GM12878 (cell line): ENCODE measurements around the gene LYSMD1. TPM values are rescaled to one million over a fixed set of nuclear protein-coding genes. Genes with fewer than 3 reads are reported as not detected.

ENCODE experiments used
- ATF7 ChIP-seq: fragments of 450-650 bp; IDR thresholded peaks from 2 replicates; pipeline ENCODE4 v1.6.1; 2016; ENCODE audit warnings: low read depth, mild to moderate bottlenecking
- BRCA1 ChIP-seq: IDR thresholded peaks from 2 replicates; pipeline ENCODE4 v1.6.1; 2011; ENCODE audit warnings: low read depth, low read length, improper control_type of control experiment
- CBFB ChIP-seq: IDR thresholded peaks from 2 replicates; pipeline ENCODE4 v1.6.1; 2016; ENCODE audit warnings: antibody characterized with exemption, low read depth
- CHD2 ChIP-seq: IDR thresholded peaks from 2 replicates; pipeline ENCODE4 v1.6.1; 2011; ENCODE audit warnings: low read depth, low read length, improper control_type of control experiment, borderline replicate concordance
- EZH2 ChIP-seq: IDR thresholded peaks from 2 replicates; pipeline ENCODE4 v1.6.1; 2012; ENCODE audit warnings: low read depth, mild to moderate bottlenecking, control low read depth, inconsistent platforms, low read length, borderline replicate concordance; ENCODE audit not compliant: control insufficient read depth
- FOS ChIP-seq: IDR thresholded peaks from 3 replicates; pipeline ENCODE4 v1.6.1; 2011; ENCODE audit warnings: borderline replicate concordance; ENCODE audit not compliant: insufficient read length; ENCODE audit errors: extremely low read depth
- IKZF2 ChIP-seq, 2 experiments: fragments of 450-650 bp; IDR thresholded peaks; 2 replicates each; pipeline ENCODE4 v1.6.1; 2017; ENCODE audit warnings: mild to moderate bottlenecking in 2 of 2, moderate library complexity in 2 of 2
- MXI1 ChIP-seq: fragments of 150-350 bp; IDR thresholded peaks from 2 replicates; pipeline ENCODE4 v1.6.1; 2011; ENCODE audit warnings: low read depth, mild to moderate bottlenecking, inconsistent platforms, low read length, improper control_type of control experiment
- NBN ChIP-seq: fragments of 450-650 bp; IDR thresholded peaks from 2 replicates; pipeline ENCODE4 v1.6.1; 2016
- RELA ChIP-seq: fragments of 450-650 bp; IDR thresholded peaks from 2 replicates; pipeline ENCODE4 v1.8.0; 2014; ENCODE audit warnings: borderline replicate concordance; ENCODE audit not compliant: partially characterized antibody
- RUNX3 ChIP-seq: IDR thresholded peaks from 2 replicates; pipeline ENCODE4 v1.6.1; 2012; ENCODE audit warnings: low read length, inconsistent platforms
- SMC3 ChIP-seq: IDR thresholded peaks from 2 replicates; pipeline ENCODE4 v1.6.1; 2011; ENCODE audit warnings: low read length, improper control_type of control experiment, borderline replicate concordance
- SREBF1 ChIP-seq: IDR thresholded peaks from 2 replicates; pipeline ENCODE4 v1.6.1; 2012; ENCODE audit warnings: mild to moderate bottlenecking, low read length
- TCF12 ChIP-seq: IDR thresholded peaks from 2 replicates; pipeline ENCODE4 v1.6.1; 2011; ENCODE audit warnings: low read depth, mild to moderate bottlenecking, low read length
- ZNF217 ChIP-seq: fragments of 450-650 bp; IDR thresholded peaks from 2 replicates; pipeline ENCODE4 v1.6.1; 2017; ENCODE audit warnings: antibody characterized with exemption, mild to moderate bottlenecking
- ZNF687 ChIP-seq: fragments of 450-650 bp; IDR thresholded peaks from 2 replicates; pipeline ENCODE4 v1.6.1; 2017; ENCODE audit warnings: mild to moderate bottlenecking, moderate library complexity
- polyA plus RNA-seq, 11 experiments: library from polyadenylated mRNA; depleted of rRNA in 4 of 11; unstranded in 6 of 11; stranded (reverse) in 5 of 11; fragments of >200 nt; fragmentation: Nextera tagmentation in 4 of 11; fragmentation: Illumina TruSeq in 1 of 11; extraction: Ambion mirVana in 4 of 11; extraction: Trizol in 1 of 11; gene quantifications; 1 replicate in 1 of 11; 2 replicates in 10 of 11; pipeline versions ENCODE4 v1.2.1 to v1.2.3, GENCODE V29; 2011 to 2016; ENCODE audit warnings: inconsistent platforms in 2 of 11, missing spikeins in 2 of 11, low read depth in 1 of 11
- total RNA-seq, 4 experiments: library from RNA; depleted of rRNA in 3 of 4; stranded (reverse); fragments of >200 nt in 3 of 4; fragmentation: Illumina TruSeq in 1 of 4; extraction: Trizol in 1 of 4; gene quantifications; 2 replicates each; pipeline versions ENCODE4 v1.2.1 to v1.2.3, GENCODE V29; 2013 to 2021
- TF ChIP-seq, protein P1 (sequence below): IDR thresholded peaks from 2 replicates; pipeline ENCODE4 v1.6.1; 2011; ENCODE audit warnings: low read depth, low read length, improper control_type of control experiment, borderline replicate concordance
- TF ChIP-seq, protein P2 (sequence below): fragments of 450-650 bp; formaldehyde crosslinking; IDR thresholded peaks from 2 replicates; pipeline ENCODE4 v1.4.0; 2022; ENCODE audit warnings: mild to moderate bottlenecking, moderate library complexity
- TF ChIP-seq, protein P3 (sequence below): fragments of 450-650 bp; IDR thresholded peaks from 2 replicates; pipeline ENCODE4 v1.6.1; 2014; ENCODE audit warnings: mild to moderate bottlenecking
- TF ChIP-seq, protein P4 (sequence below): IDR thresholded peaks from 2 replicates; pipeline ENCODE4 v1.6.1; 2012; ENCODE audit warnings: low read depth, low read length, improper control_type of control experiment

Gene LYSMD1
- total and polyA plus RNA-seq, 10 of the 15 experiments (the other 5 are each of a cell fraction or from before 2014, with no cell fraction given): 0.80 to 10.4 (median 6.5) TPM

GRCh38 chr1:151198254-151199127 is 32.8 kb upstream of the LYSMD1 start, which contains the start of gene PIP5K1A (continued):
- TF ChIP-seq, protein P1, sequence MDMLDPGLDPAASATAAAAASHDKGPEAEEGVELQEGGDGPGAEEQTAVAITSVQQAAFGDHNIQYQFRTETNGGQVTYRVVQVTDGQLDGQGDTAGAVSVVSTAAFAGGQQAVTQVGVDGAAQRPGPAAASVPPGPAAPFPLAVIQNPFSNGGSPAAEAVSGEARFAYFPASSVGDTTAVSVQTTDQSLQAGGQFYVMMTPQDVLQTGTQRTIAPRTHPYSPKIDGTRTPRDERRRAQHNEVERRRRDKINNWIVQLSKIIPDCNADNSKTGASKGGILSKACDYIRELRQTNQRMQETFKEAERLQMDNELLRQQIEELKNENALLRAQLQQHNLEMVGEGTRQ: peak; percentile 97
- TF ChIP-seq IKZF2 (IDR thresholded peaks at IDR 0.05) (peak; percentile 11 to 38; a peak in 1 of 4 replicates), ZNF217 (no peak), ATF7 (0 out of 2 replicates have a peak, but pooled peaks have one; percentile 30), FOS (peak; percentile 8), RELA (peak; percentile 88), ZNF687 (peak; percentile 81), CBFB (peak; percentile 54; the same call in 1 of the 2 replicates), RUNX3 (peak; percentile 39; the same call in 1 of the 2 replicates), SMC3 (no peak), TCF12 (0 out of 2 replicates have a peak, but pooled peaks have one; percentile 5), SREBF1 (peak; percentile 37; the same call in 1 of the 2 replicates), CHD2 (peak; percentile 73; the same call in 1 of the 2 replicates), BRCA1 (no peak), EZH2 (no peak), MXI1 (peak; percentile 77), NBN (peak; percentile 61; the same call in 1 of the 2 replicates)
- TF ChIP-seq, protein P2, sequence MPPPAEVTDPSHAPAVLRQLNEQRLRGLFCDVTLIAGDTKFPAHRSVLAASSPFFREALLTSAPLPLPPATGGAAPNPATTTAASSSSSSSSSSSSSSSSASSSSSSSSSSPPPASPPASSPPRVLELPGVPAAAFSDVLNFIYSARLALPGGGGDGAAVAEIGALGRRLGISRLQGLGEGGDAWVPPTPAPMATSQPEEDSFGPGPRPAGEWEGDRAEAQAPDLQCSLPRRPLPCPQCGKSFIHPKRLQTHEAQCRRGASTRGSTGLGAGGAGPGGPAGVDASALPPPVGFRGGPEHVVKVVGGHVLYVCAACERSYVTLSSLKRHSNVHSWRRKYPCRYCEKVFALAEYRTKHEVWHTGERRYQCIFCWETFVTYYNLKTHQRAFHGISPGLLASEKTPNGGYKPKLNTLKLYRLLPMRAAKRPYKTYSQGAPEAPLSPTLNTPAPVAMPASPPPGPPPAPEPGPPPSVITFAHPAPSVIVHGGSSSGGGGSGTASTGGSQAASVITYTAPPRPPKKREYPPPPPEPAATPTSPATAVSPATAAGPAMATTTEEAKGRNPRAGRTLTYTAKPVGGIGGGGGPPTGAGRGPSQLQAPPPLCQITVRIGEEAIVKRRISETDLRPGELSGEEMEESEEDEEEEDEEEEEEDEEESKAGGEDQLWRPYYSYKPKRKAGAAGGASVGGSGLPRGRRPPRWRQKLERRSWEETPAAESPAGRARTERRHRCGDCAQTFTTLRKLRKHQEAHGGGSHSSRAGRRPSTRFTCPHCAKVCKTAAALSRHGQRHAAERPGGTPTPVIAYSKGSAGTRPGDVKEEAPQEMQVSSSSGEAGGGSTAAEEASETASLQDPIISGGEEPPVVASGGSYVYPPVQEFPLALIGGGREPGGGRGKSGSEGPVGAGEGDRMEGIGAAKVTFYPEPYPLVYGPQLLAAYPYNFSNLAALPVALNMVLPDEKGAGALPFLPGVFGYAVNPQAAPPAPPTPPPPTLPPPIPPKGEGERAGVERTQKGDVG: no peak
- TF ChIP-seq, protein P3, sequence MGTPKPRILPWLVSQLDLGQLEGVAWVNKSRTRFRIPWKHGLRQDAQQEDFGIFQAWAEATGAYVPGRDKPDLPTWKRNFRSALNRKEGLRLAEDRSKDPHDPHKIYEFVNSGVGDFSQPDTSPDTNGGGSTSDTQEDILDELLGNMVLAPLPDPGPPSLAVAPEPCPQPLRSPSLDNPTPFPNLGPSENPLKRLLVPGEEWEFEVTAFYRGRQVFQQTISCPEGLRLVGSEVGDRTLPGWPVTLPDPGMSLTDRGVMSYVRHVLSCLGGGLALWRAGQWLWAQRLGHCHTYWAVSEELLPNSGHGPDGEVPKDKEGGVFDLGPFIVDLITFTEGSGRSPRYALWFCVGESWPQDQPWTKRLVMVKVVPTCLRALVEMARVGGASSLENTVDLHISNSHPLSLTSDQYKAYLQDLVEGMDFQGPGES: peak; percentile 25; the same call in 1 of the 2 replicates
- TF ChIP-seq, protein P4, sequence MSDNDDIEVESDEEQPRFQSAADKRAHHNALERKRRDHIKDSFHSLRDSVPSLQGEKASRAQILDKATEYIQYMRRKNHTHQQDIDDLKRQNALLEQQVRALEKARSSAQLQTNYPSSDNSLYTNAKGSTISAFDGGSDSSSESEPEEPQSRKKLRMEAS: peak; percentile 99
